Transverse colon (tissue), 3 donors: ENCODE results near the gene GRAMD2B.

ENCODE experiments used
- POLR2A ChIP-seq: fragments of 450-650 bp; IDR thresholded peaks from one replicate; pipeline ENCODE4 v1.6.1; 2016; ENCODE audit warnings: antibody characterized with exemption, mild to moderate bottlenecking, moderate library complexity
- TF ChIP-seq, protein P1 (sequence below), 5 experiments: fragments of 200-600 bp in 3 of 5; fragments of 450-650 bp in 2 of 5; sonication (generic) in 3 of 5; IDR thresholded peaks; 1 replicate in 2 of 5; 2 replicates in 3 of 5; pipeline ENCODE4 v1.5.1; 2016 to 2017; ENCODE audit warnings: antibody characterized with exemption in 5 of 5, inconsistent platforms in 3 of 5, mild to moderate bottlenecking in 2 of 5, moderate library complexity in 1 of 5

DNA sequence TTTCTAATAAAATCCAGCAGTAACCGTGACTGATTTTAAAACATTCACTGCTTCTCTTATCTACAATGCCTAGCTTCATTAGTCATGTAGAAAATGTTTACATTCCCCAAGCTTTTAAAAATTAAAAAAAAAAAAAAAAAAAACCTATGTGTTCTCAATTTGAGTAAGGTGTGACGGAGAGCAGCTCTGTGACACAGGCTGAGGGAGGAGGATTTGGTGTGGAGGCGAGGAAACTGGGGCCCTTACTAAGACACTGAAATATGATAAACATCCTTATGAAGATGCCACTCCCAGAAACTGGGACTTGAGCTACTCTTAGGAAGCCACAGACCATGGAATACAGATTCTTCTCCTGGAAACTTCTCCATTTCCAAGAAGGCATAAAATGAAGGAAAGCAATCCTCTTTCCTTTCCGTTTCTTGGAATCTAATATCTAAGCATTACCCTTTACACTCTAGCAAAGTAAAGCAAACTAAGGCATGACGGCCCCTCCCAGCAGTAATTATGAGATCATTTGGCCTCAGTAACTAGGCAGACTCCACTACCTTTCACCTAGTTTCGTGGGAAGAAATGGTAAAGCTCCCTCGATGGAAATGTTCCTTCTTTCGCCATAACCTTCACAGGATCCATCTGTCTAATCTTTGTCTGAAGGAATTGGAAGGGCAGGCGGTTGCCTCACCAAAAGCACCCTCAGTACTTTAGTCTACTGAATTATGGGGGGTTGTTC is 23.5 kb downstream of the GRAMD2B start:
- no peak for TF ChIP-seq POLR2A
- TF ChIP-seq, protein P1, sequence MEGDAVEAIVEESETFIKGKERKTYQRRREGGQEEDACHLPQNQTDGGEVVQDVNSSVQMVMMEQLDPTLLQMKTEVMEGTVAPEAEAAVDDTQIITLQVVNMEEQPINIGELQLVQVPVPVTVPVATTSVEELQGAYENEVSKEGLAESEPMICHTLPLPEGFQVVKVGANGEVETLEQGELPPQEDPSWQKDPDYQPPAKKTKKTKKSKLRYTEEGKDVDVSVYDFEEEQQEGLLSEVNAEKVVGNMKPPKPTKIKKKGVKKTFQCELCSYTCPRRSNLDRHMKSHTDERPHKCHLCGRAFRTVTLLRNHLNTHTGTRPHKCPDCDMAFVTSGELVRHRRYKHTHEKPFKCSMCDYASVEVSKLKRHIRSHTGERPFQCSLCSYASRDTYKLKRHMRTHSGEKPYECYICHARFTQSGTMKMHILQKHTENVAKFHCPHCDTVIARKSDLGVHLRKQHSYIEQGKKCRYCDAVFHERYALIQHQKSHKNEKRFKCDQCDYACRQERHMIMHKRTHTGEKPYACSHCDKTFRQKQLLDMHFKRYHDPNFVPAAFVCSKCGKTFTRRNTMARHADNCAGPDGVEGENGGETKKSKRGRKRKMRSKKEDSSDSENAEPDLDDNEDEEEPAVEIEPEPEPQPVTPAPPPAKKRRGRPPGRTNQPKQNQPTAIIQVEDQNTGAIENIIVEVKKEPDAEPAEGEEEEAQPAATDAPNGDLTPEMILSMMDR (IDR thresholded peaks at IDR 0.05): no peak
